Fibroblast of mammary gland (primary cell): ENCODE data around the gene PADI4.

Experiments used
- DNase-seq: peaks from one replicate; pipeline ENCODE4 v3.0.0-alpha.2; 2010; ENCODE audit warnings: low read depth
- H3K4me3 ChIP-seq: 2 replicates; pipeline ENCODE4 v1.5.1; 2011; ENCODE audit warnings: low read depth, mild to moderate bottlenecking, low read length, moderate library complexity; ENCODE audit not compliant: control insufficient read depth
- CTCF ChIP-seq: conservative IDR thresholded peaks from 2 replicates; pipeline ENCODE4 v1.5.1; 2011; ENCODE audit warnings: low read depth, low read length, inconsistent platforms; ENCODE audit not compliant: control insufficient read depth, insufficient read depth

Gene PADI4

GRCh38 chr1:17308593-17308992 lies 596 bp downstream of the PADI4 start:
- no peak for DNase-seq
- TF ChIP-seq CTCF = no peak
- H3K4me3 ChIP-seq = no peak overlapping the region

- H3K4me3 ChIP-seq = no peak overlapping the region
- no peak for TF ChIP-seq CTCF
- DNase-seq = no peak
These were observed 1.6 kb downstream of the PADI4 start for GRCh38 chr1:17309426-17310067.

- no peak for TF ChIP-seq CTCF
- DNase-seq = no peak
- H3K4me3 ChIP-seq = no peak overlapping the region
These were observed 2.2 kb downstream of the PADI4 start for GRCh38 chr1:17310068-17310640.

GRCh38 chr1:17313530-17314309 lies 5.7 kb downstream of the PADI4 start:
- no peak overlapping the region for H3K4me3 ChIP-seq
- no peak for TF ChIP-seq CTCF
- DNase-seq = no peak

- no peak overlapping the region for H3K4me3 ChIP-seq
- TF ChIP-seq CTCF = no peak
- DNase-seq = no peak
These were observed 6.5 kb downstream of the PADI4 start for GRCh38 chr1:17314491-17314971.

GRCh38 chr1:17315542-17316130 lies 7.6 kb downstream of the PADI4 start:
- no peak for DNase-seq
- no peak overlapping the region for H3K4me3 ChIP-seq
- TF ChIP-seq CTCF = no peak
